IgD-negative memory B cell (primary cell): ENCODE measurements around the gene MEIS1. TPM values are rescaled to one million over a fixed set of nuclear protein-coding genes. Genes with fewer than 3 reads are reported as not detected.
"Not testable (repeated sequence)": the region's sequence is repeated elsewhere in the genome, so short reads cannot be mapped to it uniquely, and the experiment has no call there.

Experiments used
- H3K27ac Mint-ChIP-seq, 3 donors: one replicate each; pipeline ENCODE4 v1.8.0; 2020 to 2022; ENCODE audit warnings: mild to moderate bottlenecking in 3 of 3, mixed read lengths in 3 of 3, moderate library complexity in 1 of 3
- H3K27me3 Mint-ChIP-seq: one replicate; pipeline ENCODE4 v1.8.0; 2021; ENCODE audit warnings: mixed read lengths
- H3K36me3 Mint-ChIP-seq: one replicate; pipeline ENCODE4 v1.8.0; 2020; ENCODE audit warnings: mild to moderate bottlenecking, mixed read lengths
- H3K4me1 Mint-ChIP-seq, 3 donors: one replicate each; pipeline ENCODE4 v1.8.0; 2020 to 2022; ENCODE audit warnings: mixed read lengths in 3 of 3, mild to moderate bottlenecking in 1 of 3
- H3K4me3 Mint-ChIP-seq, 4 donors: one replicate each; pipeline ENCODE4 v1.8.0; 2020 to 2022; ENCODE audit warnings: mild to moderate bottlenecking in 4 of 4, mixed read lengths in 4 of 4, moderate library complexity in 3 of 4
- H3K9me3 Mint-ChIP-seq, 3 donors: one replicate each; pipeline ENCODE4 v1.8.0; 2020 to 2021; ENCODE audit warnings: mixed read lengths in 3 of 3, mild to moderate bottlenecking in 1 of 3
- polyA plus RNA-seq: library from polyadenylated mRNA; unstranded; fragments of 300-500 nt; fragmentation: Illumina TruSeq; gene quantifications from one replicate; pipeline ENCODE4 v1.2.3, GENCODE V29; 2021

Gene MEIS1
- 0.33 TPM for polyA plus RNA-seq

GRCh38 chr2:66434679-66435548 is at the start of gene MEIS1:
Gene MEIS1, plus strand, starts transcription at chr2:66435125. Its CDS starts 732 bp downstream, at chr2:66435857.
- Mint-ChIP-seq H3K4me3 (peak within 1 kb of the TSS; percentile 85 to 94 (median 88)), H3K27me3 (peaks cover 64% of the 10 kb centered on the region), H3K36me3 (peaks cover 1% of the 10 kb centered on the region), H3K4me1 (peaks cover 16 to 23% (median 20%) of the 10 kb centered on the region in 3 donors), H3K27ac (peak within 1 kb of the TSS in 2 of 3 donors; percentile 63), H3K9me3 (peaks cover 0 to 2% (median 0%) of the 10 kb centered on the region in 3 donors)

GRCh38 chr2:66387016-66387753 is 47.7 kb upstream of the MEIS1 start:
- Mint-ChIP-seq H3K4me3 (no peak overlapping the region), H3K36me3 (no peaks in the 10 kb centered on the region), H3K27me3 (peaks cover 3% of the 10 kb centered on the region), H3K4me1 (no peaks in the 10 kb centered on the region), H3K9me3 (no peaks in the 10 kb centered on the region), H3K27ac (no peak overlapping the region)

GRCh38 chr2:66389651-66390131 is 45.2 kb upstream of the MEIS1 start:
- Mint-ChIP-seq H3K4me1 (no peaks in the 10 kb centered on the region), H3K4me3 (no peak overlapping the region), H3K27me3 (peaks cover 3% of the 10 kb centered on the region), H3K9me3 (no peaks in the 10 kb centered on the region), H3K36me3 (no peaks in the 10 kb centered on the region), H3K27ac (no peak overlapping the region)

GRCh38 chr2:66390152-66390551 is 44.8 kb upstream of the MEIS1 start:
- Mint-ChIP-seq H3K4me3 (no peak overlapping the region), H3K9me3 (no peaks in the 10 kb centered on the region), H3K27ac (no peak overlapping the region), H3K27me3 (peaks cover 3% of the 10 kb centered on the region), H3K36me3 (no peaks in the 10 kb centered on the region), H3K4me1 (no peaks in the 10 kb centered on the region)

GRCh38 chr2:66390811-66391210 is 44.1 kb upstream of the MEIS1 start:
- no peak overlapping the region for H3K4me3 Mint-ChIP-seq
- no peak overlapping the region for H3K27ac Mint-ChIP-seq
- H3K4me1 Mint-ChIP-seq = no peaks in the 10 kb centered on the region
- no peaks in the 10 kb centered on the region for H3K9me3 Mint-ChIP-seq
- no peaks in the 10 kb centered on the region for H3K36me3 Mint-ChIP-seq
- peaks cover 3% of the 10 kb centered on the region for H3K27me3 Mint-ChIP-seq

GRCh38 chr2:66391240-66391639 is 43.7 kb upstream of the MEIS1 start:
- not testable (repeated sequence) for H3K27me3 Mint-ChIP-seq, H3K27ac Mint-ChIP-seq, H3K9me3 Mint-ChIP-seq, H3K4me3 Mint-ChIP-seq, H3K36me3 Mint-ChIP-seq, H3K4me1 Mint-ChIP-seq

GRCh38 chr2:66405473-66405872 is 29.5 kb upstream of the MEIS1 start:
- no peak overlapping the region for H3K4me3 Mint-ChIP-seq
- no peak overlapping the region for H3K27ac Mint-ChIP-seq
- H3K4me1 Mint-ChIP-seq = peaks cover 0 to 2% (median 0%) of the 10 kb centered on the region in 3 donors
- no peaks in the 10 kb centered on the region for H3K36me3 Mint-ChIP-seq
- H3K9me3 Mint-ChIP-seq = peaks cover 0 to 3% (median 1%) of the 10 kb centered on the region in 3 donors
- no peaks in the 10 kb centered on the region for H3K27me3 Mint-ChIP-seq

- peaks cover 1% of the 10 kb centered on the region for H3K27me3 Mint-ChIP-seq
- H3K4me1 Mint-ChIP-seq = peaks cover 0 to 2% (median 0%) of the 10 kb centered on the region in 3 donors
- no peak overlapping the region for H3K27ac Mint-ChIP-seq
- H3K36me3 Mint-ChIP-seq = no peaks in the 10 kb centered on the region
- no peak overlapping the region for H3K4me3 Mint-ChIP-seq
- H3K9me3 Mint-ChIP-seq = no peaks in the 10 kb centered on the region
These were observed 26.0 kb upstream of the MEIS1 start for GRCh38 chr2:66408905-66409304.

- peaks cover 5% of the 10 kb centered on the region for H3K27me3 Mint-ChIP-seq
- H3K27ac Mint-ChIP-seq = no peak overlapping the region
- H3K9me3 Mint-ChIP-seq = no peaks in the 10 kb centered on the region
- H3K4me3 Mint-ChIP-seq = no peak overlapping the region
- H3K36me3 Mint-ChIP-seq = no peaks in the 10 kb centered on the region
- H3K4me1 Mint-ChIP-seq = peaks cover 0 to 2% (median 0%) of the 10 kb centered on the region in 3 donors
These were observed 22.1 kb upstream of the MEIS1 start for GRCh38 chr2:66412874-66413273.

GRCh38 chr2:66414896-66415295 is 20.0 kb upstream of the MEIS1 start:
- Mint-ChIP-seq H3K27ac (no peak overlapping the region), H3K9me3 (no peaks in the 10 kb centered on the region), H3K4me1 (peaks cover 0 to 2% (median 0%) of the 10 kb centered on the region in 3 donors), H3K27me3 (peaks cover 5% of the 10 kb centered on the region), H3K4me3 (no peak overlapping the region), H3K36me3 (no peaks in the 10 kb centered on the region)

GRCh38 chr2:66418381-66418780 is 16.5 kb upstream of the MEIS1 start:
- H3K36me3 Mint-ChIP-seq = no peaks in the 10 kb centered on the region
- H3K27ac Mint-ChIP-seq = no peak overlapping the region
- H3K9me3 Mint-ChIP-seq = no peaks in the 10 kb centered on the region
- H3K27me3 Mint-ChIP-seq = peaks cover 4% of the 10 kb centered on the region
- H3K4me1 Mint-ChIP-seq = no peaks in the 10 kb centered on the region
- H3K4me3 Mint-ChIP-seq = no peak overlapping the region

GRCh38 chr2:66421612-66422011 is 13.3 kb upstream of the MEIS1 start:
- H3K4me1 Mint-ChIP-seq = peaks cover 0 to 5% (median 1%) of the 10 kb centered on the region in 3 donors
- no peak overlapping the region for H3K27ac Mint-ChIP-seq
- H3K9me3 Mint-ChIP-seq = no peaks in the 10 kb centered on the region
- H3K4me3 Mint-ChIP-seq = no peak overlapping the region
- H3K27me3 Mint-ChIP-seq = peaks cover 15% of the 10 kb centered on the region
- peaks cover 3% of the 10 kb centered on the region for H3K36me3 Mint-ChIP-seq

GRCh38 chr2:66423391-66424124 is 11.4 kb upstream of the MEIS1 start:
- H3K9me3 Mint-ChIP-seq = no peaks in the 10 kb centered on the region
- peaks cover 0 to 5% (median 1%) of the 10 kb centered on the region in 3 donors for H3K4me1 Mint-ChIP-seq
- H3K27me3 Mint-ChIP-seq = peaks cover 19% of the 10 kb centered on the region
- no peak overlapping the region for H3K27ac Mint-ChIP-seq
- H3K4me3 Mint-ChIP-seq = no peak overlapping the region
- peaks cover 3% of the 10 kb centered on the region for H3K36me3 Mint-ChIP-seq

GRCh38 chr2:66426244-66427111 is 8.4 kb upstream of the MEIS1 start:
- peaks cover 0 to 5% (median 4%) of the 10 kb centered on the region in 3 donors for H3K4me1 Mint-ChIP-seq
- peaks cover 3% of the 10 kb centered on the region for H3K36me3 Mint-ChIP-seq
- H3K4me3 Mint-ChIP-seq = no peak overlapping the region
- H3K27ac Mint-ChIP-seq = no peak overlapping the region
- H3K27me3 Mint-ChIP-seq = peaks cover 37% of the 10 kb centered on the region
- no peaks in the 10 kb centered on the region for H3K9me3 Mint-ChIP-seq
